Adrenal gland (tissue), 12 donors: ENCODE results near the gene BCAT1. TPM values are rescaled to one million over a fixed set of nuclear protein-coding genes. Genes with fewer than 3 reads are reported as not detected.
"Not testable (repeated sequence)": the region's sequence is repeated elsewhere in the genome, so short reads cannot be mapped to it uniquely, and the experiment has no call there.

ENCODE experiments used
- DNase-seq, 7 donors: peaks; one replicate each; pipeline ENCODE4 v3.0.0-alpha.2; 2019 to 2020
- H3K27ac ChIP-seq, 5 donors: fragments of 200-600 bp; sonication (generic) in 4 of 5; 1 replicate in 3 of 5; 2 replicates in 2 of 5; pipeline versions ENCODE4 v1.5.1 to v1.8.0; 2016 to 2020; ENCODE audit warnings: mild to moderate bottlenecking in 1 of 5
- H3K27me3 ChIP-seq: fragments of 200-600 bp; 2 replicates; pipeline ENCODE4 v1.8.0; 2021
- H3K36me3 ChIP-seq, 2 donors: fragments of 200-600 bp; replicated peaks in 1 of 2; 1 replicate in 1 of 2; 2 replicates in 1 of 2; pipeline versions ENCODE4 v1.5.1 to v1.8.0; 2018 to 2022
- H3K4me1 ChIP-seq, 2 donors: fragments of 200-600 bp; replicated peaks in 1 of 2; 1 replicate in 1 of 2; 2 replicates in 1 of 2; pipeline versions ENCODE4 v1.5.1 to v1.8.0; 2018 to 2021
- H3K4me3 ChIP-seq, 4 donors: fragments of 200-600 bp; sonication (generic) in 3 of 4; one replicate each; pipeline ENCODE4 v1.5.1; 2016 to 2018
- H3K9me3 ChIP-seq, 3 donors: fragments of 200-600 bp; sonication (generic) in 1 of 3; replicated peaks in 1 of 3; 1 replicate in 2 of 3; 2 replicates in 1 of 3; pipeline versions ENCODE4 v1.5.1 to v1.8.0; 2016 to 2021
- POLR2A ChIP-seq, 2 donors: fragments of 450-650 bp; IDR thresholded peaks; one replicate each; pipeline ENCODE4 v1.6.1; 2017; ENCODE audit warnings: antibody characterized with exemption in 2 of 2, mild to moderate bottlenecking in 2 of 2, moderate library complexity in 1 of 2
- WGBS, 4 donors: extraction: QIAGEN DNeasy Blood & Tissue Kit in 2 of 4; methylation state at CpG; one replicate each; pipeline versions ENCODE4 v1.1.5 to v1.1.7; 2013 to 2017; 5-methylcytosine and 5-hydroxymethylcytosine counted together
- intact Hi-C, 2 donors: fragments of 100-400 bp; cut with DNase I; formaldehyde crosslinking; loops; one replicate each; pipeline versions ENCODE4 v1.14.1 to v1.15.0; 2022 to 2023
- polyA plus RNA-seq, 3 donors: library from polyadenylated mRNA; stranded (reverse); fragments of 200-250 nt in 2 of 3; fragments of 350-450 nt in 1 of 3; fragmentation: Illumina TruSeq in 1 of 3; extraction: RNeasy Lipid Tissue Mini Kit (QIAGEN cat#74804) in 1 of 3; gene quantifications; one replicate each; pipeline ENCODE4 v1.2.3, GENCODE V29; 2013 to 2014
- total RNA-seq, 9 donors: library from RNA; depleted of rRNA in 4 of 9; stranded (reverse); fragments of >200 nt in 4 of 9; fragments of 120-200 nt in 1 of 9; fragmentation: NEBNext Ultra II Directional in 1 of 9; extraction: Animal tissue kit (Norgen Biotek cat#: 25700) in 1 of 9; gene quantifications; one replicate each; pipeline versions ENCODE4 v1.1.0 to v1.2.4, GENCODE V29; 2013 to 2023
- TF ChIP-seq, protein P1 (sequence below), 6 experiments: fragments of 450-650 bp in 4 of 6; fragments of 200-600 bp in 2 of 6; sonication (generic) in 1 of 6; IDR thresholded peaks; 1 replicate in 5 of 6; 2 replicates in 1 of 6; pipeline versions ENCODE4 v1.5.1 to v1.8.0; 2016 to 2021; ENCODE audit warnings: antibody characterized with exemption in 6 of 6, mild to moderate bottlenecking in 2 of 6, moderate library complexity in 1 of 6
- donor health status: healthy with polysubstance abuse.
- donor health status: Bipolar disorder and iron deficiency.
- donor health status: DM: yes; HTN: yes; CAD: no.
- donor health status: DM: no; HTN: no; CAD: no.
- donor health status: DM: no; HTN: no; CAD: no.
- donor health status: DM: yes; HTN: yes; CAD: no.

The BCAT1 gene
- total and polyA plus RNA-seq, 12 donors, result 2.1 to 41.5 (median 20.1) TPM

DNA sequence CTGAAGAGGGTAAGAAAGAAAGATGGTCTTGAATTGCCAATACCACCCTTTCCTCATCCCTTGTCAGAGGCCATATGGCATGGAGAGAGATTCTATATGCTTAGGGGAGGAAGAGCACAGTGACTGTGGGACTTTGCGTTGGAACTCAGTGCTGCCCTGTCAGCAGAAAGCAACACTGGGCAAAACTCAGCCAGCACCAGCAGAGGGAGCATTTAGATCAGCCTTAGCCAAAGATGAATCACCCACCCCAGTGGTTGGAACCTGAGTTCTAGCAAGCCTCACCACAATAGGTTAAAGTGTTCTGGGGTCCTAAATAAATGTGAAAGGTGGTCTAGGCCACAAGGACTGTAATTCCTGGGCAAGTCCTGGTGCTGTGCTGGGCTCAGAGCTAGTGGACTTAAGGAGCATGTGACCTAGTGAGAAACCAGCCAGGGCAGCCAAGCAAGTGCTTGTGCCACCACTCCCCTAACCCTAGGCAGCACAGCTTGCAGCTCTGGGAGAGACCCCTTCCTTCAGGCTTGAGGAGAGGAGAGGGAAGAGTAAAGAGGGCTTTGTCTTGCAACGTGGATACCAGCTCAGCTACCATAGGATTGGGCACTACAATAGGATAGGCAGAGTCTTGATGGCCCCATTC lies 11.4 kb upstream of the BCAT1 start:
- H3K4me3 ChIP-seq, result no peak overlapping the region
- intact Hi-C loops, result no loop called here
- peaks cover 0 to 4% (median 0%) of the 10 kb centered on the region in 3 donors for H3K9me3 ChIP-seq
- no peaks in the 10 kb centered on the region for H3K4me1 ChIP-seq
- DNase-seq, result peak; percentile 23 to 58 (median 33)
- no peak overlapping the region for H3K27ac ChIP-seq
- no peaks in the 10 kb centered on the region for H3K27me3 ChIP-seq
- 8 to 51% (median 14%) methylated on average over 1 to 2 of the region's 2 CpGs for WGBS, 4 donors
- TF ChIP-seq, protein P1, sequence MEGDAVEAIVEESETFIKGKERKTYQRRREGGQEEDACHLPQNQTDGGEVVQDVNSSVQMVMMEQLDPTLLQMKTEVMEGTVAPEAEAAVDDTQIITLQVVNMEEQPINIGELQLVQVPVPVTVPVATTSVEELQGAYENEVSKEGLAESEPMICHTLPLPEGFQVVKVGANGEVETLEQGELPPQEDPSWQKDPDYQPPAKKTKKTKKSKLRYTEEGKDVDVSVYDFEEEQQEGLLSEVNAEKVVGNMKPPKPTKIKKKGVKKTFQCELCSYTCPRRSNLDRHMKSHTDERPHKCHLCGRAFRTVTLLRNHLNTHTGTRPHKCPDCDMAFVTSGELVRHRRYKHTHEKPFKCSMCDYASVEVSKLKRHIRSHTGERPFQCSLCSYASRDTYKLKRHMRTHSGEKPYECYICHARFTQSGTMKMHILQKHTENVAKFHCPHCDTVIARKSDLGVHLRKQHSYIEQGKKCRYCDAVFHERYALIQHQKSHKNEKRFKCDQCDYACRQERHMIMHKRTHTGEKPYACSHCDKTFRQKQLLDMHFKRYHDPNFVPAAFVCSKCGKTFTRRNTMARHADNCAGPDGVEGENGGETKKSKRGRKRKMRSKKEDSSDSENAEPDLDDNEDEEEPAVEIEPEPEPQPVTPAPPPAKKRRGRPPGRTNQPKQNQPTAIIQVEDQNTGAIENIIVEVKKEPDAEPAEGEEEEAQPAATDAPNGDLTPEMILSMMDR (IDR thresholded peaks at IDR 0.05), result peak in 5 of 6 experiments; percentile 34 to 45 (median 38)
- TF ChIP-seq POLR2A (IDR thresholded peaks at IDR 0.05), result no peak
- H3K36me3 ChIP-seq, result no peaks in the 10 kb centered on the region

DNA sequence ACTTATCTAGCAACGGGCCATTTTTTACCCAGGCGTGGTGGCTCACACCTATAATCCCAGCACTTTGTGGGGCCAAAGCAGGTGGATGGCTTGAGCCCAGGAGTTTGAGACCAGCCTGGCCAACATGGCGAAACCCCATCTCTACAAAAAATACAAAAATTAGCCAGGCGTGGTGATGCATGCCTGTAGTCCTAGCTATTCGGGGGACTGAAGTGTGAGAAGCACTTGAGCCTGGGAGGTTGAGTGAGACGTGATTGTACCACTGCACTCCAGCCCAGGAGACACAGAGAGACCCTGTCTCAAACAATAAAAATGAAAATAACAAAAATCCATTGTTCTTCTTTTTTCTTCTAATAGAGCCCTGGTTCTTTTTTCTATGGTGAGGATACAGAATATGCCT lies 7.5 kb upstream of the BCAT1 start:
- H3K27ac ChIP-seq, intact Hi-C loops, H3K9me3 ChIP-seq, H3K36me3 ChIP-seq, DNase-seq, H3K27me3 ChIP-seq, H3K4me1 ChIP-seq, H3K4me3 ChIP-seq: not testable (repeated sequence)
- 82 to 96% (median 88%) methylated on average over 6 of the region's 6 CpGs for WGBS, 4 donors

DNA sequence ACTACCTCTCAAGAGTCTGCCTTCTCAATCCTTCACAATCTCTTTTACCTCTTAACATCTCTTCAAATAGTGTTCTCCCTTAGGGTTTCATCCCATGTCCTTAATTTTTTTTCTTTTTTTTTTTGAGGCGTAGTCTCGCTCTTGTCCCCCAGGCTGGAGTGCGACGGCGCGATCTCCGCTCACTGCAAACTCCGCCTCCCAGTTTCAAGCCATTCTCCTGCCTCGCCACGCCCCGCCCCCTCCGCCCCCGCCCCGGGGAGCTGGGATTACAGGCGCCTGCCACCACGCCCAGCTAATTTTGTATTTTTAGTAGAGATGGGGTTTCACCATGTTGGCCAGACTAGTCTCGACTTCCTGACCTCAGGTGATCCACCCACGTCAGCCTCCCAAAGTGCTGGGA lies 7.0 kb upstream of the BCAT1 start:
- H3K36me3 ChIP-seq, result no peaks in the 10 kb centered on the region
- 84 to 96% (median 91%) methylated on average over 17 to 18 of the region's 18 CpGs for WGBS, 4 donors
- no peaks in the 10 kb centered on the region for H3K9me3 ChIP-seq

DNA sequence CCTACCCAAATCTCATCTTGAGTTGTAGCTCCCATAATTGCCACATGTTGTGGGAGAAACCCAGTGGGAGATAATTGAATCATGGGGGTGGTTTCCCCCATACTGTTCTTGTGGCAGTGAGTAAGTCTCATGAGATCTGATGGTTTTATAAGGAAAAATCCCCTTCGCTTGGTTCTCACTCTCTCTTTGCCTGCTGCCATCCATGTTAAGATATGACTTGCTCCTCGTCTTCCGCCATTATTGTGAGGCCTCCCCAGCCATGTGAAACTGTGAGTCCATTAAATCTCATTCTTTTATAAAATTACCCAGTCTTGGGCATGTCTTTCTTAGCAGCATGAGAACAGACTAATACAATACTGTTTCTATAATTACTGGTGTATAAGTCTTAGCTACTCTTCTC lies 6.5 kb upstream of the BCAT1 start:
- intact Hi-C loops, result no loop called here
- H3K4me1 ChIP-seq, result no peaks in the 10 kb centered on the region
- DNase-seq, result no peak
- no peaks in the 10 kb centered on the region for H3K36me3 ChIP-seq
- H3K27me3 ChIP-seq, result no peaks in the 10 kb centered on the region
- no peak overlapping the region for H3K4me3 ChIP-seq
- TF ChIP-seq POLR2A (IDR thresholded peaks at IDR 0.05), result no peak
- H3K9me3 ChIP-seq, result no peaks in the 10 kb centered on the region
- 88 to 95% (median 90%) methylated on average over 3 of the region's 3 CpGs for WGBS, 4 donors
- H3K27ac ChIP-seq, result no peak overlapping the region

More for the DNA sequence above, 7.0 kb upstream of the BCAT1 start:
- intact Hi-C loops, result no loop called here
- no peaks in the 10 kb centered on the region for H3K4me1 ChIP-seq
- TF ChIP-seq POLR2A (IDR thresholded peaks at IDR 0.05), result no peak
- TF ChIP-seq, protein P1 (IDR thresholded peaks at IDR 0.05), result no peak
- H3K27ac ChIP-seq, result no peak overlapping the region
- no peak for DNase-seq
- H3K27me3 ChIP-seq, result no peaks in the 10 kb centered on the region
- no peak overlapping the region for H3K4me3 ChIP-seq

DNA sequence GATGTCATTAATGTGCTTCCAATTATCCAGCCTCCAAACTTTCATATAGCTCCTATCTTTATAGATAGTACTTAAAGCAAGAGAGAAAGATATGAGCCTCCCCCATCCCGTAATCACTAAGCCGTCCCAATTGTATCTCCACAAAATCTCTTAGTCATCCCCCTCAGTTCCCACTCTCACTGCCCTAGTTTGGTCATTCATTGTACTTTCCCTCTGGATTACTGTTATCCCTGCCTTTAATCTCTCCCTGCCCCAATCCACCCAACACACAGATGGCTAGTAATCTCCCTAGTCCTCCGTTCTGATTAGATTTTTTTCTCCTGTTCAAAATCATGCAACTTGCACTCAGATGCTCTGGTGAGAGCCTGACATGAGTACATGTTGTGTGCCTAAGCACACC lies 5.4 kb upstream of the BCAT1 start:
- DNase-seq, result no peak

More for the DNA sequence above, 5.4 kb upstream of the BCAT1 start:
- TF ChIP-seq, protein P1 (IDR thresholded peaks at IDR 0.05), result no peak
- no peak for TF ChIP-seq POLR2A (IDR thresholded peaks at IDR 0.05)
- no peaks in the 10 kb centered on the region for H3K9me3 ChIP-seq
- H3K27ac ChIP-seq, result no peak overlapping the region
- intact Hi-C loops, result no loop called here
- no peak overlapping the region for H3K4me3 ChIP-seq
- no peaks in the 10 kb centered on the region for H3K27me3 ChIP-seq
- H3K36me3 ChIP-seq, result no peaks in the 10 kb centered on the region
- no peaks in the 10 kb centered on the region for H3K4me1 ChIP-seq
- WGBS, 4 donors, result 73 to 85% (median 83%) methylated on average over 3 of the region's 3 CpGs
